Measurements from ENCODE around the gene IL2RA.

Gene IL2RA

DNA sequence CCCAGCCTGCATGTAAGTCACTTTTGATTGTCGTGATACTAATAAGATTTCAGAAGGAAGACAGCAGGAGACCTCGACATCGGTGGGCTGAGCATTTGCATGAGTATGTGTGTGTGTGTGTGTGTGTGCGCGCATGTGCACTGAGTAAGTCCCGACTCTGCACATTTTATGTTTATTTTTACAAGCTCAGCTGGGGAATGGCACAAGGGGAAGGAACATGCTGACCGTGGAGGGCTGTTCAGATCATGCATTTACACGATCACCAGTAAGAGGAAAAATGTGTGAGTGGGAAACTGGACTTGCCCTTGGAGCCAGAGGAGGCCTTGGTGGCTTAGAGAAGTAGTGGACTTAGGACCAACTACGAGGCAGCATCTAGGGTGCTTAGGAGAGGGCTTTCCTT, 41.3 kb downstream of the IL2RA start:
- TF ChIP-seq, protein P1, sequence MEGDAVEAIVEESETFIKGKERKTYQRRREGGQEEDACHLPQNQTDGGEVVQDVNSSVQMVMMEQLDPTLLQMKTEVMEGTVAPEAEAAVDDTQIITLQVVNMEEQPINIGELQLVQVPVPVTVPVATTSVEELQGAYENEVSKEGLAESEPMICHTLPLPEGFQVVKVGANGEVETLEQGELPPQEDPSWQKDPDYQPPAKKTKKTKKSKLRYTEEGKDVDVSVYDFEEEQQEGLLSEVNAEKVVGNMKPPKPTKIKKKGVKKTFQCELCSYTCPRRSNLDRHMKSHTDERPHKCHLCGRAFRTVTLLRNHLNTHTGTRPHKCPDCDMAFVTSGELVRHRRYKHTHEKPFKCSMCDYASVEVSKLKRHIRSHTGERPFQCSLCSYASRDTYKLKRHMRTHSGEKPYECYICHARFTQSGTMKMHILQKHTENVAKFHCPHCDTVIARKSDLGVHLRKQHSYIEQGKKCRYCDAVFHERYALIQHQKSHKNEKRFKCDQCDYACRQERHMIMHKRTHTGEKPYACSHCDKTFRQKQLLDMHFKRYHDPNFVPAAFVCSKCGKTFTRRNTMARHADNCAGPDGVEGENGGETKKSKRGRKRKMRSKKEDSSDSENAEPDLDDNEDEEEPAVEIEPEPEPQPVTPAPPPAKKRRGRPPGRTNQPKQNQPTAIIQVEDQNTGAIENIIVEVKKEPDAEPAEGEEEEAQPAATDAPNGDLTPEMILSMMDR (IDR thresholded peaks at IDR 0.05; ENCODE audit: unreplicated experiment in 3 of 3): no peak
- Mint-ChIP-seq H3K27ac (peak overlapping the region in 1 of 3 experiments; percentile 21), H3K36me3 (ENCODE audit: low read depth) (no peaks in the 10 kb centered on the region), H3K9me3 (no peaks in the 10 kb centered on the region), H3K4me1 (no peaks in the 10 kb centered on the region), H3K4me3 (no peak overlapping the region), H3K27me3 (ENCODE audit: low read depth) (peaks cover 9% of the 10 kb centered on the region)

DNA sequence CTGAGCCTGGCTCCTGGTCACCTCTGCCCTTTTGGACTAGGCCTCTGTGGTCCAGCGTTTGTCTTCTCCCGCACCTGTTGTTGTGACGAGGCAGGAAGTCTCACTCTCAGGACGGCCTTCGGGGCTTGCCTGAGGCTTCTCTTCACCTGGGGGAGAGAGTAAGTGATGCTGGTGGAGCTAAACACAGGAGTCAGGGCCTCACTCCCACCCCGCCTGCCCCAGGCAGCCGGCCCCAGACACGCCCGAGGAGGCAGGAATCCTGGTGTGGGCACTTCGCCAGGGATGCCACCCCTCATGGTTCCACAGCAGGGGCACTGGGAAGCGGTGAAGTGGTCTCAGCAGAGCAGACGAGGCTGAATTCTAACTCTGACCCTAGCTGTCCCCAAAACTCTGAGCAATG, 42.4 kb downstream of the IL2RA start:
- no peaks in the 10 kb centered on the region for H3K4me1 Mint-ChIP-seq
- no peak overlapping the region for H3K4me3 Mint-ChIP-seq
- TF ChIP-seq, protein P1 (IDR thresholded peaks at IDR 0.05; ENCODE audit: unreplicated experiment in 3 of 3): no peak
- H3K9me3 Mint-ChIP-seq: no peaks in the 10 kb centered on the region
- H3K36me3 Mint-ChIP-seq (ENCODE audit: low read depth): no peaks in the 10 kb centered on the region
- H3K27me3 Mint-ChIP-seq (ENCODE audit: low read depth): peaks cover 9% of the 10 kb centered on the region
- no peak overlapping the region for H3K27ac Mint-ChIP-seq

DNA sequence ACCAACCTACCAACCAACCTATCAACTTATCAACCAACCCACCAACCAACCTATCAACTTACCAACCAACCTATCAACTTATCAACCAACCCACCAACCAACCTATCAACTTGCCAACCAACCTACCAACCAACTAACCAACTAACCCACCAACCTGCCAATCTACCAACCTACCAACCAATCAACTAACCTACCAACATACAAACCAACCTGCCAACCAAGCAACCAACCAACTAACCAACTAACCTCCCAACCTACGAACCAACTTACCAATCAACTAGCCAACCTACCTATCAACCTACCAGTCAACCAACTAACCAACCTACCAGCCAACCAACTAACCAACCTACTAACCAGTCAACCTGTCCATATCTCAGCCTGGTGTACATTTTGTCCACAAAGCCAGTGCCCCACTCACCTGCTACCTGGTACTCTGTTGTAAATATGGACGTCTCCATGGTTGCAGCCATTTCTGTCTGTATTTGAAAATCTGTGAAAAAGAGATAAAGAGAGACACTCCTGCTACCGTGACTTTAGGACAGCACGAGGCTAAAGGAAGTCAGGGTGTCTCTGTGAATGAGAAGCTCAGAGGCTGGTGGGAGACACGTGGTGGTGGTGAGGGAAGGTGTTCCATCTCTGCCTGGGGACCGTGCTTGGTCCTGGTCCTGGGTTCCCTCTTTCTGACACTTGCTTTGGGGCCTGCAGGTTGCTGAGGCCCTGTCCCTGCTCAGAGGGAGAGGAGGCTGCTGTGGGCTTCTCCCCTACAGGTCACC, 43.0 kb downstream of the IL2RA start:
- no peaks in the 10 kb centered on the region for H3K4me1 Mint-ChIP-seq
- no peaks in the 10 kb centered on the region for H3K36me3 Mint-ChIP-seq (ENCODE audit: low read depth)
- no peak overlapping the region for H3K4me3 Mint-ChIP-seq
- TF ChIP-seq, protein P1 (IDR thresholded peaks at IDR 0.05; ENCODE audit: unreplicated experiment in 3 of 3): no peak
- H3K27ac Mint-ChIP-seq: no peak overlapping the region
- H3K27me3 Mint-ChIP-seq (ENCODE audit: low read depth): peaks cover 5% of the 10 kb centered on the region
- no peaks in the 10 kb centered on the region for H3K9me3 Mint-ChIP-seq

DNA sequence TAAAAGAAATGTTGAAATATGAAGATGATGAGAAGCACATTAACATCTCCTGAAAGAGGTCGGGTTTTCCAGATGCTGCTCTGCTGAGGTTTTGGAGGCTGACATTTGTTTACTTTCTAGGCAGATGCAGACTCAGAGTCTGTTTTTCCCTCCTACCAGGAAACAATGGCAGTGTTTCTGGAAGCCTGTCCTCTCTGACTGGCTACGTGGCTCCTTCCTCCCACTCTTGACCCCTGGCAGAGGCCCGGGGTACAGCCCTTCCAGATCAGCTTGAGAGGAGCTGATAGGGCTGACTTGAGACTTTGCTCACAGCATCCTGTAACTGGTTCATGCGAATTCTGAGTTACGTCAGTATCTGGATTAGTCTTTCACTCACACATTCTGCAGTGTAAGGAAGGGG, 43.7 kb downstream of the IL2RA start:
- Mint-ChIP-seq H3K36me3 (ENCODE audit: low read depth) (no peaks in the 10 kb centered on the region), H3K27ac (no peak overlapping the region), H3K4me3 (no peak overlapping the region), H3K4me1 (no peaks in the 10 kb centered on the region), H3K9me3 (no peaks in the 10 kb centered on the region), H3K27me3 (ENCODE audit: low read depth) (no peaks in the 10 kb centered on the region)
- TF ChIP-seq, protein P1 (IDR thresholded peaks at IDR 0.05; ENCODE audit: unreplicated experiment in 3 of 3): no peak

DNA sequence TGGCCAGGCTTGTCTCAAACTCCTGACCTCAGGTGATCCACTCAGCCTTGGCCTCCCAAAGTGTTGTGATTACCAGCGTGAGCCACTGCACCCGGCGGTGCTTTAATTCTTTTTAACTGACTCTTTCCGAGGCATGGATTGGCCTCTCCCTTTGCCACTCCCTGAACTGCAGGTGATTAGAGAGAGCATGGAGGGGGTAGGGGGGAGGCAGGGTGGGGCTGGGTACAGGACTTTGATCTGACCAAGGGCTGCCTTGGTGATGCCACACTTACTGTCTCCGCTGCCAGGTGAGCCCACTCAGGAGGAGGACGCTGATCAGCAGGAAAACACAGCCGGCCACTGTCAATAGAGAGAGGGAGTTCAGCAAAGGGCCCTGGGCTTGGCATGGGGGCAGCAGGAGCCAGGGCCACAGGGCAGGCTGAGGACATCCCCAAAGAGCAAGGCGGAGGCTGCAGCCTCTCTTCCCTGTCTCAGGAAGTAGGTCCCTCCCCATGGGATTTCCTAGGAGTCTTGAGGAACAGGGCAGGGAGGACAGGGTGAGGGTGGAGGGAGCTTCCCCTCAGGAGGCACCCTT, 44.3 kb downstream of the IL2RA start:
- H3K36me3 Mint-ChIP-seq (ENCODE audit: low read depth): no peaks in the 10 kb centered on the region
- H3K4me3 Mint-ChIP-seq: no peak overlapping the region
- TF ChIP-seq, protein P1 (IDR thresholded peaks at IDR 0.05; ENCODE audit: unreplicated experiment in 3 of 3): no peak
- H3K4me1 Mint-ChIP-seq: no peaks in the 10 kb centered on the region
- H3K27ac Mint-ChIP-seq: no peak overlapping the region
- H3K9me3 Mint-ChIP-seq: no peaks in the 10 kb centered on the region
- no peaks in the 10 kb centered on the region for H3K27me3 Mint-ChIP-seq (ENCODE audit: low read depth)
